ENCODE results near the gene IGF1.

IGF1 gene

DNA sequence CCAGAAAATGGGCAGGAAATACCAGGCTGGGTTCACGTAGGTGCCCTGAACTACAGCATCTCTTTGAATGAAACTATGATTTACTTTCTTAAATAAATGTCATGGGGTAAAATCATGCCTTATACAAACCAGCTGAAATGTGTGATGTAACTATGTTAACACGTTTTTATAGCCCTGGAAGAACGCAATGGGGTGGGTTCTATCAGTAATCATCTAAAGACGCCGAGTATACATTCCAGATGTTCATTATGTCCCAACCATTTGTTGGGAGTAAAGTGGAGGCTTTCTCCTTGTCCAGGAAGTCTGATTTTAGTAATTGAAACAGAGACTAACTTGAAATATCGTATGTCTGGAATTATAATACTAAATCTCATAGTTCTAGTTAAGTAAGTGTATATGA is 16.2 kb upstream of the IGF1 start:
- no peak for DNase-seq

- DNase-seq = no peak
Measured at GRCh38 chr12:102487226-102487625, 6.9 kb upstream of the IGF1 start.

- DNase-seq = no peak
Measured at GRCh38 chr12:102486153-102486552, 5.8 kb upstream of the IGF1 start.

GRCh38 chr12:102484428-102484958 is 4.1 kb upstream of the IGF1 start:
- DNase-seq = no peak

DNA sequence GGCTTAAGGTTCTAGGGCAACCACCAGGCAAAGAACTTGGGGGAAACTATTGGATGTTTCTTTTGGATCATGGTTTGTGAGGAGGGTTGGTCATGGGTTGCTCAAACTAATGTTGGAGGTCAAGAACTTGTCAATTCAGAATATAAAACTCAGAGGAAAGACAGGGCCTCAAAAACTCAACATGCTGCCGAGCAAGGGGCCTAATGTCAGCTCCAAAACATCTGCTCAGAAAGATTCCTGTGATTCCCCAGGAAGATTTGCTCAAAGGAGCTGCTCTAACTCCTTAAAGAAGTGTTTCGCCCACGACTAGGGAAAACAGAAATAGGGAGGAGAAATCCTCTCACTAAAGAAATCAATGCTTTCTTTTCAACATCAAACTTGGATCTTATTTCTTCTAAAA is 3.7 kb upstream of the IGF1 start:
- DNase-seq = no peak

DNA sequence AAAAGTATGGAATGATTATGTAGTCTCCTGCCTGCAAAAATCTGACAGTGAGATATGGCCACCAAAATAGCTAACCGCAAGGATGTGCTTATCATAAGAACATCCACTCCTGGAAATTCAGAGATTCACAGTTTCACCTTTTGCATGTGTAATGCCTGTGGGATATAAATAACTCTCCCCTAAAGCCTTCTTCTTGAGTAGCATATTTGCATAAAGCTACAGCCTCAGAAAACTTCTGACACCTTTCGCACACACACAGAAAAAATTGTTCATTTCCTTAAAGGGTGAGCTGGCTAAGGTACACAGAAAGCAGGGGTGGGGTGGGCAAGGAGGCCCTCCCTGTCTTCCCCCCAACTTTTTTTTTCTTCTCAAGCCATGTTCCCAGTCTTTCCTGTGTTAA is 3.1 kb upstream of the IGF1 start:
- no peak for DNase-seq

GRCh38 chr12:102481705-102482425 is 1.5 kb upstream of the IGF1 start:
- DNase-seq = no peak

GRCh38 chr12:102479939-102480338 is 424 bp downstream of the IGF1 start:
- no peak for DNase-seq

DNA sequence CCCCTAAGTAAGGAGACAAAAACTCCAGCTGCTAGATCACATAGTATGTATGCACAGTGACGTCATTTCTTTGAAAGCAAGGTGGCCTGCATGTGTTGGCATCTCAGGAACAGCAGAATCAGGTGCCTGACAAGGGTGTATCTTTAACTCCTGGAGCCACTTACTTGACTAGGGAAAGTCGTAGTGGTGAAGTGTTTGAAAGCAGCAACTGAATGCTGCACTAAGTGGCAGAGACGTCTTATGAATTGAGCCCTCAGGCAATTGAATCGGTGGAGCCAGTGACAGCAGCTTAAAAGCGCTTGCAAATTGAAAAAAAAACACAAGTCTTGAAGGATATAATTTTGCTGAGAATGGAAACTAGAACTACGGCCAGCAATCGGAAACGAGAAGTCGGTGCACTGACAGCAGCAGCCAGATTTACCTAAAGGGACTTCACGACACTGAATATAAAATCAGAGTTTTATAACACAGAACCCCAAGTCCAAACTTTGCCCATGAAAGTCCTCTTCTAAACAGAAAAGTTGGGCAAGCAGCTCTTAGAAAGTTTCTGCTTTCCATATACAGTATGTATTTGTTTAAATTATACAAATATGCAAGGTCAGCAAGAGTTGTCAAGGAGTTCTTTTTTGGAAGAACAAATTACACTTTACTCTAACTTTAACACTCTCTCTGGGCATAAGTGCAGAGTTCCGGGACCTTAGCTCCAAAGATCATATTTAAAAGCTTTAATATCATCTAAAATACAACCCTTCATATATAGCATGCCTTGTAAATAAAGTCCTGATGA is 1.1 kb downstream of the IGF1 start:
- DNase-seq = no peak

DNA sequence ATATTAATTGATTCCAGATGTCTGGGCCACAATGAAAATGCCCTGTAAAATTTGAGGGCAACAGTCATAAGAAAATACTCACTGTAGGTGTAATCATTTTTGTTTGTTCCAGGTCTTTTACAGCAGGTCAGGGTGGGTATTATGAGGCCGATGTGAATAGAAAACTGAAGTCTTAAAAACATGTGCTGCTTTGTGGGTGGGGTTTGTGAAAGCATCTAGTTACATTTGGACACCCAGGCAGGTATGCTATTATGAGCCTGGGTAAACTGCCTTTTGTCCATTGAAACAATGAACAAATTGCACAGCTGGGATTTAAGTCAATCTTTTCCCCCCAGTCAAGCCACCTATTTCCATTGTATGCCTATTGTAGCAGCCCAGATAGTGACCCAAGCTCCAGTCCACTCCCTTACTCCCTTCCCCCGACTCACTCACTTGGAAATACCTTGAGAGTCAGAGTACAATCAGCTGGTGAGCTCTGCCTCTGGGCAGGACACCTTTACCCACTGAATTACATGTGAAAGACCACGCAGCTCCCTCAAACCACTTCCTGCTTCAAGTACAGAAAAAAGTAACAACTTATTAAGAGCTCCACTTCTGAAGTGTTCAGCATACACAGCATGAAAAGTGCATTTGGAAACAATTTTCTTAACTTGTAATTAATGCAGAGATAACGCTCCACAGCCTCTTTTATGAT is 1.8 kb downstream of the IGF1 start:
- no peak for DNase-seq

- DNase-seq = no peak
Measured at GRCh38 chr12:102475355-102475754, 5.0 kb downstream of the IGF1 start.

GRCh38 chr12:102474438-102475064 is 5.8 kb downstream of the IGF1 start:
- DNase-seq = no peak

DNA sequence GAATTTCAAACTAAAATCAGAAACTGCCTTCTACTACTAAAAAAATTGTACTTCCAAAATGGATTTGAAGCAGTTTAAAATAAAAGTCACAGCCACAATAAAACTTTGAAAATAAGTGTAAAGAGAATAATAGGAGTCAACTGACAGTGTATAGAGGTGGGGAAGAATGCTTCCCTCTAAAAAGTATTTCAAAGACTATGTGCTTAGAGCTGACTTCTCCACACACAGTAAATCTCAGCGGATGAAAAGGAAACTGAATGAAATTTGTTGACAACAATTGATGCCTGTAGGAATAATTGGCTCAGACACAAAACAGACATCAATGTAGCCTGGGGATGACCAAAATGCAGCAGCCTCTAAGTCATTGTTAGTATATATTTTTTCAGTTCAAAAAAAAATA is 7.9 kb downstream of the IGF1 start:
- no peak for DNase-seq

GRCh38 chr12:102471556-102471955 is 8.8 kb downstream of the IGF1 start:
- no peak for DNase-seq

DNA sequence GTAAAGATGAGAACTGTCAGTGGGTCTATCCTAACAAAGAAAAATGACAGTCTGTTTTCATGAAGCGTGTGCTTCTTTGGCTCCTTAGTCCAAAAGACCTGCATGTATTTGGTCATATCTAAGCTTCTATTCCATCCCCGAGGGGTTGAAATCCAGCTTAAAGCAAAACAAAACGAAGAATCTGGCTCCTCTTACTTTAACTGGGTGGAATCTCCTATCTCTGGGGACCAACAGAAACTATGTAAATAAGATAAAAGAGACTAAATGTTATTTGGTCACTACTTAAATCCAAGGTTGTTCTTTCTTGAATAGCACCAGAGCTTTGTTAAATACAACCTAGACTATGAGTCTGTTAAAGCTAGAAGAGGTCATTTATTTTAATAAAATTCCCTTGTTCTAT is 9.4 kb downstream of the IGF1 start:
- no peak for DNase-seq

- no peak for DNase-seq
Measured at GRCh38 chr12:102468261-102468915, 12.0 kb downstream of the IGF1 start.

GRCh38 chr12:102465762-102466560 is 14.4 kb downstream of the IGF1 start:
- no peak for DNase-seq

DNA sequence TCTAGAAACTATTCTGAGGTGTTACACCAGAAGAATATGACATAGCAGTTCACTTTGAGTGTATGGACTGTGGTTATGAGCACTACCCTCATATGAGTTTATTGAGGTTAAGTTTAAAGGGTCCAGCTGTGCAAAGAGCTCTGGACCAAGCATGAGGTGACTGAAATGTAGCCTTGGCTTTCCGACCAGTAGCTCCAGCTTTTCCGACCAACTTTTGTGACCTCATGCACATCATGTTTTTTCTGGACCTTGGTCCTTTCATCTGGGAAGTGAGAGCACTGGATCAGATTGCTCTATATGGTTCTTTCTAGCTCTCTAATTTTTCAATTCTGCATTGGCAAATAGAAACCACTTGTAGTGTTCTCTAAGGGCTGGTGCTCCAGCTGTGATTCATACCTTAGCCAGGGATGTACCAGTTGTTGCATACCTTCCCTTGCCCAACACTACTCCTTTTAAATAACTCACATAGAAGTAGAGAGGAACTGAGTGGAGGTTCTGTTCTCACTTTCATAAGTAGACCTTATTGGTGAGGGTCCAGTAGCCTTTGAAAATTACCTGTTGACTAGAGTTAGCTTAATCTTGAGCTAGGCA is 16.6 kb downstream of the IGF1 start:
- no peak for DNase-seq

DNA sequence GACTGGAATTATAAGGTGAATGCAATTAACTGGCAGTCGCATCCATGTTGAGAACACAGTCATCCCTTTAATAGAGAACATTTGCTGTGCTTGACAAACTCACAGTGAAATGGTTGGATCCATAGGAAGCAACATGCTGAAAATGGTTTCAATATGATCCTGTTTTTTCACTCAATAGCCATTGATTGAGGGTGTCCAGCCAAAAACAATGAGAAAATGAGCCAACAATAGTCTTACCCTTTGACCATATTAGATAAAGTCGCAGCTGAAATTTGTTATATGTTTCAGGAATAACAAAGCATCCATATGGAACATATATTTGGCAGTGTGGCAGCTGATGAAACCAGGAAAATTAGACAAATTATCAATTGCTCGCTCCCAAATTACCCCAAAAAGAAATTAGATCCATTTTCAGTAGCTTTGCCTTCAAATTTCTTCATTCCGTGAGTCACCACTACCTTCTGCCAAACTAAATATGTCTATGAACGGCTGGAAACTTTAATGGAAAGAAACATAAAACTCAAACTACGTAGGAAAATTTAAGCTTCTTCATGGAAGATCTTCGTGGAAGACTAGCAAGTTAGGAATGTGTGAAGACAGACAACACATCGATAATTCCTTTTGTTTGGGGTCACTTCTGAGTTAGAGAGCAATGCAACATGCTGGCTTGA is 17.4 kb downstream of the IGF1 start:
- DNase-seq = no peak

- no peak for DNase-seq
Measured at GRCh38 chr12:102462386-102462785, 18.0 kb downstream of the IGF1 start.

GRCh38 chr12:102461501-102461900 is 18.9 kb downstream of the IGF1 start:
- DNase-seq = no peak

Data from NCI-H1417 treated with DMSO at 0.1 percent for 48 hours (cell line).